RWPE1 (cell line): Measurements from ENCODE around the gene SPIN1.
A peak's percentile ranks its signal among the peaks of the same experiment; 100 is the strongest.

Experiments used
- CTCF ChIA-PET: fragments of 350-600 bp; sonication (Branson Sonifier 250); formaldehyde crosslinking; extraction: SDS; loops from one replicate; lab custom pipeline; 2021; lab: Yijun Ruan, JAX
- POLR2A ChIA-PET: fragments of 400-600 bp; formaldehyde crosslinking; extraction: SDS; loops from one replicate; lab custom pipeline; 2020; ENCODE audit warnings: antibody characterized with exemption; ENCODE audit not compliant: low non-redundant PET; lab: Yijun Ruan, JAX
- DNase-seq: peaks from one replicate; pipeline ENCODE4 v3.0.0; 2012; ENCODE audit warnings: low spot score
- H3K27ac ChIP-seq: fragments of 450-650 bp; 2 replicates; pipeline ENCODE4 v1.5.1; 2017
- TF ChIP-seq, protein P1 (sequence below): fragments of 450-650 bp; conservative IDR thresholded peaks from 2 replicates; pipeline ENCODE4 v1.5.1; 2017; ENCODE audit warnings: low read depth, mild to moderate bottlenecking

The SPIN1 gene

GRCh38 chr9:88425538-88425950 lies 37.3 kb downstream of the SPIN1 start:
- no peak for DNase-seq
- POLR2A ChIA-PET: no interaction called here
- 0 out of 2 replicates have a peak overlapping the region, but pooled peaks have one; percentile 3 for H3K27ac ChIP-seq
- TF ChIP-seq, protein P1, sequence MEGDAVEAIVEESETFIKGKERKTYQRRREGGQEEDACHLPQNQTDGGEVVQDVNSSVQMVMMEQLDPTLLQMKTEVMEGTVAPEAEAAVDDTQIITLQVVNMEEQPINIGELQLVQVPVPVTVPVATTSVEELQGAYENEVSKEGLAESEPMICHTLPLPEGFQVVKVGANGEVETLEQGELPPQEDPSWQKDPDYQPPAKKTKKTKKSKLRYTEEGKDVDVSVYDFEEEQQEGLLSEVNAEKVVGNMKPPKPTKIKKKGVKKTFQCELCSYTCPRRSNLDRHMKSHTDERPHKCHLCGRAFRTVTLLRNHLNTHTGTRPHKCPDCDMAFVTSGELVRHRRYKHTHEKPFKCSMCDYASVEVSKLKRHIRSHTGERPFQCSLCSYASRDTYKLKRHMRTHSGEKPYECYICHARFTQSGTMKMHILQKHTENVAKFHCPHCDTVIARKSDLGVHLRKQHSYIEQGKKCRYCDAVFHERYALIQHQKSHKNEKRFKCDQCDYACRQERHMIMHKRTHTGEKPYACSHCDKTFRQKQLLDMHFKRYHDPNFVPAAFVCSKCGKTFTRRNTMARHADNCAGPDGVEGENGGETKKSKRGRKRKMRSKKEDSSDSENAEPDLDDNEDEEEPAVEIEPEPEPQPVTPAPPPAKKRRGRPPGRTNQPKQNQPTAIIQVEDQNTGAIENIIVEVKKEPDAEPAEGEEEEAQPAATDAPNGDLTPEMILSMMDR: no peak
- CTCF ChIA-PET: no interaction called here

DNA sequence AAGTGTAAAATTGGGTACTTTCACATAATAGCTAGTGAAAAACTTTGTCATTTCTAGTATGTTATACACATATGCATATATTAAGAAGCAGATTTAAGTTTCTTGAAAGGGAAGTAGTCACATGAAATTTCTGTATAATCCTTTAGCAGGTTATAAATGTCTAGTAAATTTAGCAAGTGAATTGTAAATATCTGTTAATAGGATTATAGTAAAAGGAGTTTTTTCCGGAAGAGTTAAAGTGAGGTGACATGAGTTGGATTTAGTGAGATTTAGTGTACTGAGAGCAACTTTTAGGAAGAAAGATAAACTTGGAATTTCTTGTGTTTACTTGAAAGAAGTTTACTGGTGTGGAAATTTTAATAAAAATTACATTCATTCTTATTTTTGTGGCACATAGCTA lies 38.4 kb downstream of the SPIN1 start:
- ChIA-PET CTCF (interaction anchor here (1.1 kb wide), 1 partner anchor 152 kb away, joined by 5 read pairs; no protein-coding TSS in a partner anchor), POLR2A (no interaction called here)
- TF ChIP-seq, protein P1: no peak
- DNase-seq: no peak
- no peak overlapping the region for H3K27ac ChIP-seq

DNA sequence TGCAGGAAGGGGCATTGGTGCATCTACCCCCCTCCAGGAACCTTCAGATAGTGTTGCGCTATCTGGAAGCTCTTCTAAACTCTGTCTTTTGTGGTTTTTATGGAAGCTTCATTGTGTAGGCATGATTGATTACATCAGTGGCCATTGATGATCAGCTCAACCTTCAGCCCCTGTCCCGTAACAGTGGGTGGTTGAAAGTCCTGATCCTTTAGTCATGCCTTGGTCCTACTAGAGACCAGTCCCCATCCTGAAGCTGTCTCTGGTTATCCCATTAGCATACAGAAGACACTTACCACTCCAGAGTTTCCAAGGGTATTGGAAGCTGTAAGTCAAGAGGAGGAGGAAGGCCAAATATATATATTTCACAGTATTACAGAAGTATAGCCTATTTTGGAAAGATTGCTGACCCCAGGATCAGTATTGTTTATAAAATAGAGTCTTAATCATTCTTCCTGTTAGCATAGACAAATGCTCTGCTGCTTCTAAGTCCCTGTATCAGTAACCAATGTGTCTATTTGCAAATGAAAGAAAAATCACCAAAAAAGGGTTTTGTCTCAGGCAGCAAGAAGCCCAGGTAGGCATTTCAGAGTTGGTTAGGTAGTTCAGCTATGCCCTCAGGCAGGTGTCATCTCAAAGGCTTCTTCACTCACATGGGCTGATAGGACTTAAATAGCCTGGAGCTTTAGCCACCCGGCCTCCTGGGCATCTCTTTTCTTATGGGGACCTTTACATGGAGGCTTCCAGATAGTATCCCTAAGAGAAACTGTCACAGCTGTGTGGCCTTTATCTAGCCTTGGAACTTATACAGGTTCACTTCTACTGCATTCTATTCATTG lies 41.6 kb downstream of the SPIN1 start:
- no peak for DNase-seq
- TF ChIP-seq, protein P1: no peak
- POLR2A ChIA-PET: no interaction called here
- CTCF ChIA-PET: no interaction called here
- H3K27ac ChIP-seq: no peak overlapping the region

GRCh38 chr9:88433583-88434255 lies 45.5 kb downstream of the SPIN1 start:
- H3K27ac ChIP-seq: no peak overlapping the region
- TF ChIP-seq, protein P1: no peak
- peak; percentile 21 for DNase-seq
- ChIA-PET POLR2A (no interaction called here), CTCF (no interaction called here)

- TF ChIP-seq, protein P1: no peak
- no peak overlapping the region for H3K27ac ChIP-seq
- POLR2A ChIA-PET: no interaction called here
- no peak for DNase-seq
- CTCF ChIA-PET: no interaction called here
These were observed 47.1 kb downstream of the SPIN1 start for GRCh38 chr9:88435336-88435735.

DNA sequence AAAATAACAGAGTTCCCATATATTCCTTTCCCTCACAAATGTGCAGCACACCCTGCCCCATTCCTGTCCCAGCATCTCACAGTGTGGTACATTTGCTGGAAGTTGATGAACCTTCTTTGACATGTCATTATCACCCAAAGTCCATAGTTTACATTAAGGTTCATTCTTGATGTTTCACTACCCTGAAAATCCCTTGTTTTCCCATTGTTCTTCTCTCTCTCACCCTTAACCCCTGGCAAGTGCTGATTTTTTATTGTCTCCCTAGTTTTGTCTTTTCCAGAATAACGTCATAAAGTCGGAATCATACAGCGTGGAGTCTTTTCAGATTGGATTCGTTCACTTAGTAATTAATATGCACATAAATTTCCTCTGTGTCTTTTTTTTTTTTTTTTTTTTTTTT lies 48.1 kb downstream of the SPIN1 start:
- ChIA-PET POLR2A (no interaction called here), CTCF (no interaction called here)
- H3K27ac ChIP-seq: no peak overlapping the region
- DNase-seq: no peak
- TF ChIP-seq, protein P1: no peak
